Activated CD8-positive, alpha-beta memory T cell treated with anti-CD3 and anti-CD28 coated beads, Interleukin-2, amount 50 U/mL, for 24 hours (primary cell): Measurements from ENCODE around the gene OR14A2.
"Not testable (repeated sequence)": the region's sequence is repeated elsewhere in the genome, so short reads cannot be mapped to it uniquely, and the experiment has no call there.

ENCODE experiments used
- DNase-seq: peaks from one replicate; pipeline ENCODE4 v3.0.0-alpha.2; 2020; ENCODE audit errors: extremely low read depth

OR14A2 gene

GRCh38 chr1:247748041-247748440, at the start of gene OR14A2:
TSS of gene OR14A2 (minus strand) at chr1:247748141.
- no peak for DNase-seq

- no peak for DNase-seq
These were observed 49.6 kb upstream of the OR14A2 start for GRCh38 chr1:247797518-247797917.

- no peak for DNase-seq
These were observed 21.7 kb upstream of the OR14A2 start for GRCh38 chr1:247769603-247770002.

- DNase-seq = no peak
These were observed 12.5 kb upstream of the OR14A2 start, which contains the start of gene OR1C1 for GRCh38 chr1:247760456-247760855. TSS of gene OR1C1 (minus strand) at chr1:247760556. CDS start at chr1:247758406, 2,150 bp downstream.

GRCh38 chr1:247754311-247754710, 6.4 kb upstream of the OR14A2 start:
- DNase-seq = not testable (repeated sequence)

GRCh38 chr1:247749870-247750269, 1.9 kb upstream of the OR14A2 start:
- DNase-seq = no peak

- DNase-seq = no peak
These were observed 325 bp downstream of the OR14A2 start for GRCh38 chr1:247747616-247748015.

GRCh38 chr1:247746391-247746935, 1.5 kb downstream of the OR14A2 start:
- DNase-seq = no peak

- DNase-seq = not testable (repeated sequence)
These were observed 5.7 kb downstream of the OR14A2 start for GRCh38 chr1:247742215-247742760.

- DNase-seq = no peak
These were observed 6.2 kb downstream of the OR14A2 start for GRCh38 chr1:247741756-247742155.

- DNase-seq = no peak
These were observed 7.2 kb downstream of the OR14A2 start for GRCh38 chr1:247740721-247741120.

- DNase-seq = no peak
These were observed 9.6 kb downstream of the OR14A2 start, which contains the start of gene OR14K1 for GRCh38 chr1:247738315-247738714. TSS of gene OR14K1 (plus strand) at chr1:247738615. CDS start at chr1:247738615, 0 bp downstream.

GRCh38 chr1:247721222-247721621, 26.7 kb downstream of the OR14A2 start:
- no peak for DNase-seq

GRCh38 chr1:247716546-247716945, 31.4 kb downstream of the OR14A2 start, which contains the start of gene OR6F1:
TSS of gene OR6F1 (minus strand) at chr1:247716646. CDS start at chr1:247712755, 3,891 bp downstream.
- DNase-seq = no peak

- DNase-seq = no peak
These were observed 34.2 kb downstream of the OR14A2 start for GRCh38 chr1:247713753-247714152.

- DNase-seq = not testable (repeated sequence)
These were observed 37.3 kb downstream of the OR14A2 start for GRCh38 chr1:247710681-247711080.

- no peak for DNase-seq
These were observed 46.6 kb downstream of the OR14A2 start for GRCh38 chr1:247701338-247701737.

- peak; percentile 1 for DNase-seq
These were observed 66.5 kb downstream of the OR14A2 start for GRCh38 chr1:247681288-247681897.

- no peak for DNase-seq
These were observed 67.8 kb downstream of the OR14A2 start for GRCh38 chr1:247680171-247680570.

GRCh38 chr1:247679639-247680038, 68.3 kb downstream of the OR14A2 start, which contains the start of gene OR13G1:
TSS of gene OR13G1 (minus strand) at chr1:247679739. CDS start at chr1:247673041, 6,698 bp downstream.
- no peak for DNase-seq
